ENCODE measurements around the gene PBX1. TPM values are rescaled to one million over a fixed set of nuclear protein-coding genes. Genes with fewer than 3 reads are reported as not detected.

The PBX1 gene
- total and polyA plus RNA-seq, 4 donors: 7.8 to 112 (median 33.5) TPM

DNA sequence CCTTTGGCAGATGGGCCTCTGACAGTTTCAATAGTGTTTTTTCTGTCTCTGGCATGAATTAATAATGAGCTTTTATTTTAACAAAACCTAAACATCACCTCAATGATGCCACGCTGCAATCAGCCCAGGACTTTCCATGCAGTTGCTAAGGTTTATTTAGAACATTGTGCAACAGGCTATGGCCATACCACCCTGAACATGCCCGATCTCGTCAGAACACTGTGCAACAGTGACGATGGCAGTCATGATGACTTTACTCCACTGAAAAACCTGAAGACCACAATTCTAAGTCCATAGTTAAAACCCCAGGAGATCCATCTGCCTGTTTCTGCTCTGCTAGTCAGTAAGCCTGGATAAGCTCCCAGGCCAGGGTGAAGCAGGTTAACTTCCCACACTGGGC is 310.0 kb downstream of the PBX1 start:
- WGBS, 2 donors: 96% methylated on average over 4 of the region's 4 CpGs
- Histone ChIP-seq H3K27me3 (ENCODE audit: control insufficient read depth in 3 of 3, insufficient read depth in 3 of 3, low read length in 2 of 3) (no peaks in the 10 kb centered on the region), H3K4me1 (ENCODE audit: control insufficient read depth in 5 of 5, insufficient read depth in 5 of 5, low read length in 5 of 5) (no peaks in the 10 kb centered on the region), H3K4me3 (no peak overlapping the region), H3K27ac (ENCODE audit: low read depth in 1 of 2, low read length in 1 of 2) (no peak overlapping the region), H3K9ac (ENCODE audit: insufficient read depth in 1 of 2, low read length in 2 of 2) (no peak overlapping the region), H3K36me3 (ENCODE audit: control insufficient read depth in 4 of 4, insufficient read depth in 4 of 4, low read length in 4 of 4) (no peaks in the 10 kb centered on the region), H3K9me3 (ENCODE audit: control insufficient read depth in 4 of 4, insufficient read depth in 3 of 4, low read length in 3 of 4) (no peaks in the 10 kb centered on the region)
- ATAC-seq (ENCODE audit: insufficient read depth, low FRiP score): no peak
- no peak for DNase-seq
- TF ChIP-seq, protein P1, sequence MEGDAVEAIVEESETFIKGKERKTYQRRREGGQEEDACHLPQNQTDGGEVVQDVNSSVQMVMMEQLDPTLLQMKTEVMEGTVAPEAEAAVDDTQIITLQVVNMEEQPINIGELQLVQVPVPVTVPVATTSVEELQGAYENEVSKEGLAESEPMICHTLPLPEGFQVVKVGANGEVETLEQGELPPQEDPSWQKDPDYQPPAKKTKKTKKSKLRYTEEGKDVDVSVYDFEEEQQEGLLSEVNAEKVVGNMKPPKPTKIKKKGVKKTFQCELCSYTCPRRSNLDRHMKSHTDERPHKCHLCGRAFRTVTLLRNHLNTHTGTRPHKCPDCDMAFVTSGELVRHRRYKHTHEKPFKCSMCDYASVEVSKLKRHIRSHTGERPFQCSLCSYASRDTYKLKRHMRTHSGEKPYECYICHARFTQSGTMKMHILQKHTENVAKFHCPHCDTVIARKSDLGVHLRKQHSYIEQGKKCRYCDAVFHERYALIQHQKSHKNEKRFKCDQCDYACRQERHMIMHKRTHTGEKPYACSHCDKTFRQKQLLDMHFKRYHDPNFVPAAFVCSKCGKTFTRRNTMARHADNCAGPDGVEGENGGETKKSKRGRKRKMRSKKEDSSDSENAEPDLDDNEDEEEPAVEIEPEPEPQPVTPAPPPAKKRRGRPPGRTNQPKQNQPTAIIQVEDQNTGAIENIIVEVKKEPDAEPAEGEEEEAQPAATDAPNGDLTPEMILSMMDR (IDR thresholded peaks at IDR 0.05; ENCODE audit: control extremely low read depth, extremely low read depth): no peak

DNA sequence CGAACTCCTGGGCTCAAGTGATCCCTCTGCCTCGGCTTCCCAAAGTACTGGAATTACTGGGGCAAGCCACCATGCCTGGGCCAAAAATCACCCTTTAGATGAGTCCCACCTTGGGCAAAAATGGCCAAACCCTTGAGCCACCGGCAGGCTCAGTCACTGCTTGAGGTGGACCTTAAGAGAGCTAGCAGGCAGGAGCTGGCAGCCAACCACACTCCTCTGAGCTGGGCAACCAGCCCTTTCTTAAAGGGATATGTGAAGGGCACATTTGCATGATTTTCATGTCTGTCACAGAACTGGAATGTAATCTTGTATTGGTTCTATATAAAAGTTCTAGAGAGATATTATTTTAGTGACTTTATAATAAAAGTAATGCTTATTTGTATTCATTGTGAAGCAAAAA is 316.5 kb downstream of the PBX1 start:
- ATAC-seq (ENCODE audit: insufficient read depth, low FRiP score) (no peak), DNase-seq (no peak)
- no peaks in the 10 kb centered on the region for H3K36me3 ChIP-seq (ENCODE audit: control insufficient read depth in 4 of 4, insufficient read depth in 4 of 4, low read length in 4 of 4)
- peaks cover 0 to 2% (median 0%) of the 10 kb centered on the region in 5 donors for H3K4me1 ChIP-seq (ENCODE audit: control insufficient read depth in 5 of 5, insufficient read depth in 5 of 5, low read length in 5 of 5)
- no peak overlapping the region for H3K9ac ChIP-seq (ENCODE audit: insufficient read depth in 1 of 2, low read length in 2 of 2)
- TF ChIP-seq, protein P1 (IDR thresholded peaks at IDR 0.05; ENCODE audit: control extremely low read depth, extremely low read depth): no peak
- no peaks in the 10 kb centered on the region for H3K27me3 ChIP-seq (ENCODE audit: control insufficient read depth in 3 of 3, insufficient read depth in 3 of 3, low read length in 2 of 3)
- H3K4me3 ChIP-seq: no peak overlapping the region
- no peak overlapping the region for H3K27ac ChIP-seq (ENCODE audit: low read depth in 1 of 2, low read length in 1 of 2)
- no peaks in the 10 kb centered on the region for H3K9me3 ChIP-seq (ENCODE audit: control insufficient read depth in 4 of 4, insufficient read depth in 3 of 4, low read length in 3 of 4)
- WGBS, 2 donors: 81 to 89% methylated on average over 3 of the region's 3 CpGs

DNA sequence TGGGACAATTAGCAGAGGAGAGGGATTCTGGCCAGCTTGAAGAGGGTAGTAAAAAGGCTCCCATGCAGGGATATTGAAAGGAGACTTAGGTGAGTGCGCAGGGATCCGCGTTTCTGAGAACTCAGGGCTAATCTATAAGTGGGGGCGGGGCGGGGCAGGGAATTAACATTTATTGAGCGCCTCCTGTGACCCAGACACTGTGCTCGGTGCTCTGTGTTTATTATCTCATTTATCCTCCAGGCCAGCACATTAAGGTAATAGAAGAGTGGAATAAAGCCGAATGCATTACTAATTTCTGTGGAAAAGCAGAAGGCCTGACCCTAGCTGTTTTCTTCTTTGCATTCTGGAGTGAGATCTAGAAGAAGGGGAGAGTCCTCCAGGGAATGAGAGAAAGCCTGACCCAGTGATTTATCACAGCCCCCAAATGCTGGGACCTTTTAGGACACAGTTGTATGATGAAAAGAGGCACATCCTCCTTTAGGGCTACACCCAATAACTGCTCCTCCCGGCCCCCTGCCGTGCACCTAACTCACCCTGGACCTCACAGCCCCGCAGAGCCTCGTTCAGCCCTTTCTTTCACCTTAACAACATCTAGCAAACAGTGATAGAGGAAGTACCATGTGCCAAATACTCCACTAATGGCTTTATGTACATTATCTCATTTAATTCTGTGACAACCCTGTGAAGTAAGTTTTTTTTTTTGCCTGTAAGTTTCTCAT is 317.6 kb downstream of the PBX1 start:
- Histone ChIP-seq H3K27ac (ENCODE audit: low read depth in 1 of 2, low read length in 1 of 2) (no peak overlapping the region), H3K27me3 (ENCODE audit: control insufficient read depth in 3 of 3, insufficient read depth in 3 of 3, low read length in 2 of 3) (no peaks in the 10 kb centered on the region), H3K36me3 (ENCODE audit: control insufficient read depth in 4 of 4, insufficient read depth in 4 of 4, low read length in 4 of 4) (no peaks in the 10 kb centered on the region), H3K9ac (ENCODE audit: insufficient read depth in 1 of 2, low read length in 2 of 2) (no peak overlapping the region), H3K4me1 (ENCODE audit: control insufficient read depth in 5 of 5, insufficient read depth in 5 of 5, low read length in 5 of 5) (peaks cover 0 to 2% (median 0%) of the 10 kb centered on the region in 5 donors), H3K9me3 (ENCODE audit: control insufficient read depth in 4 of 4, insufficient read depth in 3 of 4, low read length in 3 of 4) (no peaks in the 10 kb centered on the region), H3K4me3 (no peak overlapping the region)
- DNase-seq (no peak), ATAC-seq (ENCODE audit: insufficient read depth, low FRiP score) (no peak)
- TF ChIP-seq, protein P1 (IDR thresholded peaks at IDR 0.05; ENCODE audit: control extremely low read depth, extremely low read depth): no peak
- 86 to 92% methylated on average over 12 of the region's 12 CpGs for WGBS, 2 donors

DNA sequence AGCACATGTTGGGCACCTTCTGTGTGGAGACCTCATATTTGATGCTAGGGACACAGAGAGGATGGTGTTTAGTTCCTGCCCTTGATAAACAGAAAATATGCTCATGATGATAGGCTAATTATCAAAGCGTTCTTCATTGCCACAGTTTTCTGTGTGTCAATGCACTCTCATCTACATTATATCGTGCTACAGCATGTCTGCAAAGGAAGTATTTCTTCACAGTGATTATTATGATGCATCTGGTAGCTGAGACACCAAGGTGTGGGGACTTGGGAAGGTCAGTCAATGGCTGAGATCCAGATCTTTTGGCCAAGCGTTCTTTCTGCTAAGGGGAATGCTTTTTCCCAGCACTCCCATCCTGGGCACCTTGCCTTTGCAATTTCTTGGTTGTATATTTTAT is 321.2 kb downstream of the PBX1 start:
- Histone ChIP-seq H3K4me3 (no peak overlapping the region), H3K27ac (ENCODE audit: low read depth in 1 of 2, low read length in 1 of 2) (no peak overlapping the region), H3K27me3 (ENCODE audit: control insufficient read depth in 3 of 3, insufficient read depth in 3 of 3, low read length in 2 of 3) (no peaks in the 10 kb centered on the region), H3K4me1 (ENCODE audit: control insufficient read depth in 5 of 5, insufficient read depth in 5 of 5, low read length in 5 of 5) (peaks cover 0 to 2% (median 0%) of the 10 kb centered on the region in 5 donors), H3K9me3 (ENCODE audit: control insufficient read depth in 4 of 4, insufficient read depth in 3 of 4, low read length in 3 of 4) (no peaks in the 10 kb centered on the region), H3K36me3 (ENCODE audit: control insufficient read depth in 4 of 4, insufficient read depth in 4 of 4, low read length in 4 of 4) (no peaks in the 10 kb centered on the region), H3K9ac (ENCODE audit: insufficient read depth in 1 of 2, low read length in 2 of 2) (no peak overlapping the region)
- DNase-seq: no peak
- WGBS, 2 donors: 83 to 93% methylated on average over 3 of the region's 3 CpGs
- TF ChIP-seq, protein P1 (IDR thresholded peaks at IDR 0.05; ENCODE audit: control extremely low read depth, extremely low read depth): no peak
- no peak for ATAC-seq (ENCODE audit: insufficient read depth, low FRiP score)

Data from lung (tissue), 12 donors.